GM21529 (cell line): ENCODE data around the gene PIBF1.
"Not testable (repeated sequence)": the region's sequence is repeated elsewhere in the genome, so short reads cannot be mapped to it uniquely, and the experiment has no call there.

Experiments
- ATAC-seq: cut with Tn5 transposase; IDR thresholded peaks from one replicate; pipeline ENCODE4 v1.9.1; 2021; ENCODE audit not compliant: unreplicated experiment

PIBF1 gene

DNA sequence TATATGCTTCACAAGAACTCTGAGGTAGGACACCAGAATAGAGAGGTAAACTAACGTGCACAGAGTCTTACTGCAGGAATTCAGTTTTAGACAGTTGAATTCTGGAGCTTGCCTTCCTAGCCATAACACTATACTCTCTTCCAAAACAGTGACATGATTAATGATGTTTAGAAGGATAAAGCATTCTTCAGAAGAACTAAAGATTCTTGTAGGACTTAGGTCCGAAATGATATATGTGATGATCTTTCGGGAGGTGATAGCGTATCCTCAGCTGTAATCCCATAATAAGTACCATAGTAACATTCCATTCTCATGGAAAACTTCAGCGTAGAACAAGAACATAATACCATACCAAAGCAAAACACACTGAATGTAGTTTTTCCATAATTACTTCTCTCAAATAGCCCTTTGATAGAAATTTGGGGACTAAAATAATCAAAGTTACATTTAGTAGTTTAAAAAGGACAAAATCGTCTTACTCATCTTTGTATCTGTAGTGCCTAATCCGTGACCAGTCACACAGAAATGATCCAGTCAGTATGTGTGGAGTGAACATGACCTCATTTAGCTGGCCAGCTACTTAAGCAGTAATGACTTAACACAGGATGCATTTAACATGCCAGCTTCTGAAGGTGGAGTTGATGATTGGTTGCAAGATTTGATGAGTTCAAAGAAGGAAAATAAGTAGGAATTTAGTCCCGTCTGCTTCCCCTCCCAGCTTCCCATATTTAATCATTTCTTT, 38.4 kb downstream of the PIBF1 start:
- no peak for ATAC-seq

DNA sequence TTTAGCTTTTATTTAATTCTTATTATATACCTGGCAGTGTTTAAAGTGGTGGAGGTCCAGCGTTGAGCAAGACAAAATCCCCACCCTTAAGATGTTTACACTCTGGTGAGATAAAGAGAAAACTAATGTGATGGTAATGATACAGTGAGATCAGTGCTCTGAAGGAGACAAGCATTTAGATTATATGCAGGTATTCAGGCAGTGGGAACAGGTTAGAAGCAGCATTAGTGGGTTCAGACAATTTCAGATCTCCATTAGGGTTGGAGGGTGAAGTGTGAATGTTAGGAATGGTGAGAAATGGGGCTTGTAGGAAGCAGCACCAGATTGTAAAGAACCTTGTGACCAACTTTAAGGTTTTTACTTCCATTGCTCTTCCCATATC, 39.0 kb downstream of the PIBF1 start:
- no peak for ATAC-seq

DNA sequence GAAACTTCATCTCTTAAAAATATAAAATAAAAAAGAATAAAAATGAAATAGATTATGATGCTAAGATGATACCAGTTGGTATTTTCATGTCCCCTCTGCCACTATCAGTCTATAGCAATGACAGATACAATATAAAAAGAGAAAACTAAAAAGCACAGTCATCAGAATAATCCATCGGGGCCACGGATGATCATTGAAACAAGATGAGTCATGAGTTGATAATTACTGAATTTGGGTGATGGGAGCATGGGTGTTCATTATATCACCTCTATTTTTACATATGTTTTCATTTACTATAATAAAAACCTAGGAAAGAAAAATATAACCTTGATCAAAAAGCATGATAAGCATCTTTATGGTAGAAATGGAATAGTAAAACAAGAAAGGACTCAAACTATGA, 41.1 kb downstream of the PIBF1 start:
- ATAC-seq: no peak

DNA sequence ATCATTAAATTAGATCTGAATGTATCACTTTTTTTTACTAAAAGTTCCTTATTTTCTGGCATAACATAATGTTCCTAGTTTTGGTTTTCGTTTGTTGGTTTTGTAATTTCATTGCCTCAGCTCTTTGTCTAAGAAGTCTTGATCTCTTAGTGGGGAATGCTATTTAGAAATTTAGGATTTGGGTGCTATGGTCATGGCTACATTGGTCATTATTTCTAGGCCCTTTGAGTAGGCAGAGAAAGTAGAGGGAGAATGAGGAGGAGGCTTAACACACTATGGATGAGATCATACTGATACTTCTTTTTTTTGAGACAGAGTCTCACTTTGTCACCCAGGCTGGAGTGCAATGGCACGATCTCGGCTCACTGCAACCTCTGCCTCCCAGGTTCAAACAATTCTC, 41.8 kb downstream of the PIBF1 start:
- no peak for ATAC-seq

DNA sequence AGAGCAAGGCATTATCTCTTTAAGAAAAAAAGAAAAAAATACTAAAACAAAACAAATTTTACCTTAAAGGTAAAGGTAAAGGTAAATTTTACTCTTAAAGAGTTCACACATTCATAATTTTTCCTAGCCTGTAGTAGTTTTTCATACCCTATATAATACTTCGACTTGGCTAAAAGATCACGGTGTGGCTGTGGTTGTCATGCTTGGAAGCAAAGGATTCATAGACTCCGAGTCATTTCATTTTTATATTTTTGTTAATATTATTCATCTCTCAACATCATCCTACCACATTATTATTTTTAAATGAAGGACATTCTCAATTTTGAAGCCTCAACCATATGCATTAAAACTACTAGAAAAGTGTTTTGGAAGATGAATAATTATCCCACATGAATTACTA, 52.7 kb downstream of the PIBF1 start:
- ATAC-seq: no peak

DNA sequence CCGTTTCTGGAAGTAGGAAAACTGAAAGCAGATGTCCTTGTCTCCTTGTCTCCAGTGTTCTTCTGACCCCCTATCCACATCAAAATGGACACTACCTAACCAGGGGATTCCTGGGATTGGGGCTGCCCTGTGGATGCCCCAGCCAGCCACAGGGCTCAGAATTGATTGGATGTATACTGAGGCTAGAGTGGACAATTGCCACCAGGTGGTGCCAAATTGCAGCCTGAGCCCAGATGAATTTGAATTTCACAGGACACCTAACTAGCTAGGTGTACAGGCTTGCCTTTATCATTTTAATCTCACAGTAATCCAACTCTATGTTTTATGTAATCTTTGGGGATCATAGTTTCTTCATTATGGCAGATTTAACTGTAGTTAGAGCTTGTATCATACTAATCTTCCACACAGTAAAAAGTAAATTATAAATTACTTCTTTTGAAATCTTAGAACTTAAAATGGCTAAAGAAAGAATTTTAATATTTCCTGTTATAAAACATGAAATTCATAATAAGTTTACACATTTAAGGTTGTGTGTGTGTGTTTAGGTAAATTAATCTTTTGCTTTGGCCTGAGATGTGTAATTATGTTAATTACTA, 58.0 kb downstream of the PIBF1 start:
- peak; percentile 97 for ATAC-seq

DNA sequence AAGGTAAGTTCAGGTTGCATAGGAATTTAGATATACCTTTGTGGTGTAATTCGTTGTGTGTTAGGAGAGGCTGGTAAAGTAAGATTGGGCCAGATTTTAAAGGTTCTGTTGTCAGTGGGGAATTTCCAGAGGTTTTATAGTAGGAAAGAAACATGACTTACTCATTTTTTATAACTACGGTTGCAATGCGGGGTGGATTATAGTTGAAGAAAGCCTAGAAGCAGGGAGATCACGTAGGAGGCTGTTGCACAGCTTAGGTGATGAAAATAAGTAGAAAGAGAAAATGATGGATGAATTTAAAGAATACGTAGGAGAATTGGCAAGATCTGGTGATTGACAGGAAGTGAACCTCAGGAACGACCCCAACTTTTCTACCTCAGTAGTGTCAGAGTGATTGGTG, 61.1 kb downstream of the PIBF1 start:
- no peak for ATAC-seq

DNA sequence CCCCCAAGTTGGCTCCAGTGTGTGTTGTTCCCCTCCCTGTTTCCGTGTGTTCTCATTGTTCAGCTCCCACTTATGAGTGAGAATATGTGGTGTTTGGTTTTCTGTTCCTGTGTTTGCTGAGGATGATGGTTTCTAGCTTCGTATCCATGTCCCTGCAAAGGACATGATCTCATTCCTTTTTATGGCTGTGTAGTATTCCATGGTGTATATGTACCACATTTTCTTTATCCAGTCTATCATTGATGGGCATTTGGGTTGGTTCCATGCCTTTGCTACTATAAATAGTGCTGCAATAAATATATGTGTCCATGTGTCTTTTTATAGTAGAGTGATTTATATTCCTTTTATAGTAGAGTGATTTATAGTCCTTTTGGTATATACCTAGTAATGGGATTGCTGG, 63.2 kb downstream of the PIBF1 start:
- ATAC-seq: not testable (repeated sequence)

DNA sequence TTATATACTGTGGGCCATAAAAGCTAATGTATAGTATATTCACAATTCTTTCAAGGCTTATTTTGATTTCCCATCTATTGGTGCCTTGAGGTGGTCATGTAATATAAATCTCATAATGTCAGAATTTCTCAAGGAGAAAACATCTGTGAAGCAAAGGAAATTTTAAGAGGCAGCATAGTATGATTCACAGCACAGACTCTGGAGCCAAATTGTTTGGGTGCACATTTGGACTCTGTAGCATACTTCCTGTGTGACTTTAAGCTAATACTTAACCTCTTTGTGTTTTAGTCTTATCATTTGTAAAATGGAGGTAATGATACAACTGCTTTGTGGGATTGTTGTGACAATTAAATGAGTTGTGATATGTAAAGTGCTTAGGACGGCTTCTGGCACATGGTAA, 67.6 kb downstream of the PIBF1 start:
- no peak for ATAC-seq

DNA sequence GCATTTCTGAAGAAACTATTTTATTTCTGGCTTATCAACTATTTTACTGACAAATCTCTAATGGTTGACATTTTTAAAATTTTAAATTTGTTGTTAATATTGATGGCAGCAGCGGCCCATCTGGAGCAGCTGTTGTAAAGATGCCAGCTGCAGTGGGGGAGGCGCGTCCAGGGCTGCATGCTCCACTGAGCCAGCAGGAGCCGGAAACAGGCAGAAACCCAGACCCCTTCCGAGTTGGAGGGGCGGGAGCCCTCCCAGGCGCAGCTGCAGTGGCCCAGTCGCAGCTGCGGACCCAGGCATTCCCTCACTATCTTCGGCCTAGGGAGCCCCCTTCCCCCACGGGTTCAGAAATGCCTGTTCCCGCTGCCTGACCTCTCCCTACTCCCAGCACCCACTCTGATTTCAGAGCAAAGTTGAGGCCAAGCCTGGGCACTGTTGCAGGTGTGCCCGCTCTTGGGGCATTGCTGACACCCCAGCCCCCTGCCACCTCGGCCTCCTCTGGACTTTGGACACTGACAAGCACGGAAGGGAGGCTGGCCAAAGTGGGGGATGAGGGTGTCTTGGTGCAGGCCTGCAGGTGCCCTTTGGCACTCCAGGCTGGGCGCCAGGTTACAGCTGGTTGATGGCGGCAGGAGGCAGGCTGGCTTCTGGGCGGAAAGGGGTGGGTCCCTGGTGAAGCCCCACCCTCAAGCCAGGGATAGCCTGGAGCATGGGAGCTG, 69.2 kb downstream of the PIBF1 start:
- no peak for ATAC-seq

DNA sequence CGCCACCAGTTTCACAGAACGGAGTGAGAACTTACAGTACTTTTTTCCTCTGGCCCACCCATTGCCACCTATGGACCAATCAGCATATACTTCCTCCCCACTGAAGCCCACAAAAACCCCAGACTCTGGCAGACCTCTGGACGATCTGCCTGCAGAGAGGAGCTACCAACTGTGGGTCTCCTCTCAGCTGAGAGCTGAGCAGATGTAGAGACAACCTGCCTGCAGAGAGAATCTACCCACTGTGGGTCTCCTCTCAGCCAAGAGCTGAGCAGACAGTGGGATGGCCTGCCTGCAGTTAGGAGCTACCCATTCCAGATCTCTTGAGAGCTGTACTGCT, 69.7 kb downstream of the PIBF1 start:
- ATAC-seq: no peak

DNA sequence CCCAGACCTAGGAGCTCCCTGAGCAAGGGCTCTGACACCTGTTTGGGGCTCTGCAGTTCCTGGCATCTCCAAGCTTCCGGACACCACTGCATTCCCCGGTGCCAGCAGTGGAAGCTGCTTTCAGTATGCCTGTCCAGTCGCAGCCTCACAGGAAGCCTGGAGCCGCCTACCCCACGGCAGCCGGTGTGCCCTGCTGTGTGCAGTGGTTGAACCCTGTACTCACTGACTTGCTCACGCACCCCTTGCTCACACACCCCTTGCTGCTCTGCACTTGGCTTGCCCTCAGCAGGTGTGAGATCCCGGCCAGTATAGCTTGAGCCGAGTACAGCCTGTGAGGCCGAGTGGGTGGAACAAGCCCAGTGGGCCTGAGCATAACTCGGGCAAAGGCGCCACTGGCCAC, 70.3 kb downstream of the PIBF1 start:
- ATAC-seq: no peak

DNA sequence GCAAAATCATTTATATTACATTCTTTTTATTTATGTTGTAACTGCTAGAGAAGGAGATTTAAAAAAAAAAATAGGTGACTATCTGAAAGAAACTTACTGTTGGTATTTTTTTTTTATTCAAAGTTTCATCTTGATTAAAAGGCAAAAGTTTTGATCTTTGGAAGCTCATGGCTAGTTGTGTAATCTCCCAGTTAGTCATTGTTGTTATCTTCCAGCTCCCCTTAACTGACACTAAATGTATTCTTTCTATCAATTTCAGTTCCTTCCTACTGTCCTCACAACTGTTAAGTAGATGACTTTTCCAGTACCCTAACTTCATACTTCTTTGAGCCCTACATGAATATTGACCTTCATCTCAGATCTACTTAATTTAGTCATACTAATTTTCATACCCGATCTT, 71.1 kb downstream of the PIBF1 start:
- ATAC-seq: no peak

DNA sequence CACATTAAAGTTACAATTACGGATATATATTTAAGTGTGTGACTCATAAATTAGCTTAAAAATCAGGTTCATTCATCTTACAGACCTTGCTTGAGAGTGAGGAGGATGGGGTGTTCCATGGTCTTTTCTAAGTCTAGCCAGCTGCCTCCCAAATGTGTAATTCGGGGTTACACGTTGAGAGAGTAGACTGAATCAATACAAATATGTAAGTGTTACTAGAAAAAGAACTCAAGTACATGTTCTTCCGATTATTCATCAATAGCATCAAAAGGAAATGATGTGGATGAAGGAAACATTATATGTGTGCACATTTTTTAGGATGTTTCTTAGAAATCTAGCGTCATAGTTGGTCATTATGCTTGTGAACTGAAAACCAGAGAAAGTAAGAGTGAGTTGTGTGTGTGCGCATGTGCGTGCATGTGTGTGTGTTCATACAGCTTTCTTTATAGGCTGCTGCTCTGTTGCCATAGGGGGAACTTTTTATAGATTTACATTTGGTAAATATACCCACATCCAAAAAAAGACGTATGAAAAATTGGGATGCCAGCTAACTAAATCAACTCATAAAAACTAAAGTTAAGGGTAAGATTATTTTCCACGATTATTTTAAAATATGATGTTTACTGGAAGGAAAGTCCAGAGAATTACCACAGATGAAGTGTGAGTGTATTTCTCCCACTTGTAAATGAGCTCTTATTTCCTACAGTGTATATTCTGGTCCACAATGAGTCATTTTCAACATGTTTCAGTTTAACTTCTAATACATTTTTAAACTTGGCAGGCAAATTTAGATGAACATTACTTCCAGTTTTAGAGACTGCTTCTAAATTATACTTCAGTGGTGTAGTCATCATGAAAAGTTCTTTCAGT, 82.4 kb downstream of the PIBF1 start:
- peak; percentile 92 for ATAC-seq

DNA sequence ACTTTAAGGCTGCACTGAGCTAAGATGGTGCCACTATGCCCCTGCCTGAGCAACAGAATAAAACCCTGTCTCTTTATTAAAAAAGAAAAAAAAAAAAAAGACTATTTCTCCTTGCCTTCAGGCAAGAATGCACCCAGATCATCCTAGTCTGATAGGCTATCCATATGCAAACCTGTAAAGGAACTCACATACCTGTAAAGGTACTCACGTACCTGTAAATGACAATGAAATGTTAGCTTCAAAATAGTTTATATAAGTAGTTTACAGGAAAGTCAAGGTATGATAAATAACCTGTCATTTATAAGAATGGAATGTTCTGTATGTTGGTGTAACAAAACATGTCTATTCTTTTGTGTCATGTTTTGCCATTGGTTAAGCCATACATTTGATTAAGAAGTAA, 86.3 kb downstream of the PIBF1 start:
- no peak for ATAC-seq

DNA sequence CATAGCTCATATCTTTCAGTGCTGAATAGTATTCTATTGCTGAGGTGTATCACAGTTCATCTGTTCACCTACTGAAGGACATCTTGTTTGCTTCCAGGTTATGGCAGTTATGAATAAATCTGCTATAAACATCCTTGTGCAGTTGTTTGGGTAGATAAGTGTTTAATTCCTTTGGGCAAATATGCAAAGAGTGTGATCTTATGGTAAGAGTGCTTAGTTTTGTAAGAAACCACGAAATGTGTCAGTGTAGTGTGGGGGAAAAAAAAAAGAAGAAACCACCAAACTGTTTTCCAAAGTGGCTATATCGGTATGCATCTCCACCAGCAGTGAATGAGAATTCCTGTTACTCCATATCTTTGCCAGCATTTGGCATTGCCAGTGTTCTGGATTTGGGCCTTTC, 93.3 kb downstream of the PIBF1 start:
- no peak for ATAC-seq

DNA sequence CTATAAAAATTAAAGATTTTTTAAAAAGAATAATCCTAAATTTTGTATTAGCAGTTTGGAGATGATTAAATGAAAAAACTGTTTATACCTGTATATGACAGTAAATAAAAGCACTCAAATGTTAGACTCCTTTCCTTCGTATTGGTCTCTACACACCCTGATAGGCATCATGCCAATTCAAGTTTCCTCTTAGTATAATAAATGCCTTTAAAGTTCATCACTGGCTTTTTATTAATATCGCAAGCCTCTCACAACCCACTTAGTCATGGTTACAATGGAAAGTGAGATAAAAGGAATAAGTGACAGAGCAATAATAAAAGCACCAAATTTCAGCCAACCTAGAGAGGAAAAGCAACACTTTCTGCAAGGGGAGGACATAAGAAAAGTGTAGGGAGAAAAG, 102.2 kb downstream of the PIBF1 start:
- ATAC-seq: no peak

DNA sequence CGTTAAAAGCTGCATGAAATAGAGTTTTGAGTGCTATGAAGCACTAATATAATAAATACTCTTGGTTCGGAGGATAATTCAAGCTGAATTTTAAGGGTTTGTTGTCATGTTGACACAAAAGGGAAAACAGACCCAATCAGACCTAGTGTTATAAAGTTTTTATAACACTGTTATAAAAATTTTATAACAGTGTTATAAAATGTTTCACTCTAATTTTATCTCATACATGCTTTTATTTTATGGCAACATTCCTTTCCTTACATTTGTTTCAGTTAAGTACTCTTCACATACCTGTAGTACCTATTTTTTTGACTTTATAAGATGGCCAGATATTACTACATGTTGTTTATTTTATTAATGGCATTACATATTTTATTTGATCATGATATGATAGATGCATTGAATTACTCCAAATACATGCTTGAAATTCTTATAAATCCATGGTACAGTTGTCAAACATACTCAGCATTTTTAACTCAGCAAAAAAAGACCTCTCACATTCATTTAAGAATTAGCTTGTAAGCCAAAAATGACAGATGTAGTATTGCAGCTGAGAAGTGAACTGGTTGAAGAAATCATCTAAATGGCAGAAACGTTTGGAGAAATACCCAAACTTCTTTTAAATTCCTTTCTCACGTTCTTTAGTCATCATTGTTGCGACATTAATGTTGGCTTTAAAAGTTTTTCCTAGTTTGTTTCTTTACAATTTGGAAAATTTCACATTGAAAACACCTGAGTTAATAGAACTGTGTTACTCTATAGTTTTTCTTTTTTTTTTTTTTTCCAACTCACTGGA, 104.5 kb downstream of the PIBF1 start:
- no peak for ATAC-seq

DNA sequence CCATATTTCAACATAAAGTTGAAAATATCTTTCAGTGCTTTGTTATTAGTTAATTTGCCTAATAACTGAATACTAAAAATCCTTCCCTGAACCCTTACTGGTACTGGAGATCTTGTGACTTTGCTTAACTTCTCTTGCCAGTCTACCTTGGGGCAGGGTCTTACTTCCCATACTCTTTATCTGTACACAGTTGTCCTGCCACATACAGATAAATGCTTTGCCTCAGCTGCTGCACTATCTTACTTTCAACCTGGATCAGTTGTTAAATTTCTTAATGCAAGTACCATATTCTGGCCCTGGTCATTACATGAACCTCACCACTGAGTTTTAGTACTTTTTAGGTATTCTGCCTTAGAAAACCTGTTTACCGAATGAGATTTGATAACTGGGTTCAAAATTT, 107.6 kb downstream of the PIBF1 start:
- no peak for ATAC-seq

DNA sequence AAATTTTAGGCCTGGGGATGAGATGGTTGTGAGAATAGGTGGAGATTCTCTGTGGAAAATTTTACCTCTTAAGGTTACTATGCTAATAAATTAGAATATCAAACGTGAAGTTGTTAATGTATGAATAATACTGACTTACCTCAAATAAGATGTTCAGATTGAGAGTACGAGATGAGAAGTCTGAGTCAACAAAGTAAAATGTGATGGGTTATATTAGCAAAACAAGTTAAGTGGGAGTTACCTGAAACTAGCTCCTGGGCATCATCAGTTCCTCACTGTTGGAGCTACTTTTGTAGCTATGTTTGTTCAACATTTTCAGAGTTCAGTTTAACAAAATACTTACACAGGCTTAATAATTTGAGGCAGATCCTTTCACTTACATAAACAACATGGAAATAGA, 108.6 kb downstream of the PIBF1 start:
- no peak for ATAC-seq

DNA sequence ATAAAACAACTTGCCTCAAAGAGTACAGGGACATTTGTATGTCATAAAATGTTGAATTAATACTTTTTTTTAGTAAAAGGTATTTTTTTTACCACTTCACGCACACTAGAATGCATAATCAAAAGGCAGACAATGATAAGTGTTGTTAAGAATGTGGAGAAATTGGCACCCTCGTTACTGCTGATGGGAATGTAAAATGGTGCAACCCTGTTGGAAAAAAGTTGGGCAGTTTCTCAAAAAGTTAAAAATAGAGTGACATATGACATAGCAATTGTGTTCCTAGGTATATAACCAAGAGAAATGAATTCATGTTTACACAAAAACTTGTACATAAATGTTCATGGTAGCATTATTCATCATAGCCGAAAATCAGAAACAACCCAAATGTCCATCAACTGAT, 109.5 kb downstream of the PIBF1 start:
- ATAC-seq: no peak
